K562 (cell line): Measurements from ENCODE around the gene ZNF432. TPM values are rescaled to one million over a fixed set of nuclear protein-coding genes. Genes with fewer than 3 reads are reported as not detected.

Experiments used
- CCNT2 ChIP-seq: IDR thresholded peaks from 2 replicates; pipeline ENCODE4 v1.6.1; 2011; ENCODE audit warnings: borderline replicate concordance, low read depth, mild to moderate bottlenecking, moderate library complexity, mixed read lengths, low read length; ENCODE audit not compliant: insufficient read length; ENCODE audit errors: extremely low read depth
- ELF2 ChIP-seq: fragments of 250-450 bp; sonication (Bioruptor Pico); IDR thresholded peaks from 2 replicates; pipeline ENCODE4 v1.5.0; 2021; ENCODE audit warnings: mild to moderate bottlenecking
- EP400 ChIP-seq: fragments of 450-650 bp; IDR thresholded peaks from 2 replicates; pipeline ENCODE4 v1.6.1; 2017; ENCODE audit warnings: antibody characterized with exemption, mild to moderate bottlenecking, moderate library complexity
- JUND ChIP-seq, 2 experiments: IDR thresholded peaks; 2 replicates in 1 of 2; 3 replicates in 1 of 2; pipeline ENCODE4 v1.6.1; 2011; ENCODE audit warnings: borderline replicate concordance in 2 of 2, low read depth in 2 of 2, low read length in 2 of 2, improper control_type of control experiment in 1 of 2, missing biosample characterization in 1 of 2, missing genetic modification characterization in 1 of 2, missing genetic modification reagents in 1 of 2
- NRF1 ChIP-seq, 2 experiments: fragments of 450-650 bp; IDR thresholded peaks in 1 of 2; conservative IDR thresholded peaks in 1 of 2; 2 replicates each; pipeline ENCODE4 v1.6.1; 2014; ENCODE audit warnings: mild to moderate bottlenecking in 2 of 2
- PML ChIP-seq: IDR thresholded peaks from 2 replicates; pipeline ENCODE4 v1.6.1; 2012; ENCODE audit warnings: low read length, inconsistent platforms
- SETDB1 ChIP-seq: IDR thresholded peaks from one replicate; pipeline ENCODE4 v1.6.1; 2012; ENCODE audit warnings: low read length, control low read depth, inconsistent platforms
- SP1 ChIP-seq: sonication (generic); formaldehyde crosslinking; IDR thresholded peaks from 2 replicates; pipeline ENCODE4 v1.8.1; 2022; ENCODE audit warnings: mild to moderate bottlenecking, missing genetic modification reagents
- TGIF2 ChIP-seq: sonication (generic); formaldehyde crosslinking; IDR thresholded peaks from 2 replicates; pipeline ENCODE4 v1.8.1; 2022; ENCODE audit warnings: mild to moderate bottlenecking, missing genetic modification reagents, moderate library complexity
- ZNF445 ChIP-seq: fragments of 250-450 bp; sonication (Bioruptor Pico); IDR thresholded peaks from 2 replicates; pipeline ENCODE4 v1.4.0; 2020; ENCODE audit warnings: low read depth, mild to moderate bottlenecking, moderate library complexity
- polyA plus RNA-seq, 8 experiments: library from polyadenylated mRNA; depleted of rRNA in 4 of 8; stranded (reverse) in 5 of 8; unstranded in 3 of 8; fragments of >200 nt; fragmentation: Nextera tagmentation in 2 of 8; fragmentation: Illumina TruSeq in 1 of 8; extraction: Ambion mirVana in 2 of 8; extraction: Trizol in 1 of 8; gene quantifications; 2 replicates each; pipeline versions ENCODE4 v1.2.1 to v1.2.3, GENCODE V29; 2011 to 2014; ENCODE audit warnings: inconsistent platforms in 1 of 8, missing spikeins in 1 of 8
- total RNA-seq, 7 experiments: library from RNA; depleted of rRNA in 6 of 7; stranded (reverse); fragments of >200 nt in 6 of 7; fragmentation: Illumina TruSeq in 2 of 7; extraction: Trizol in 2 of 7; gene quantifications; 2 replicates each; pipeline versions ENCODE4 v1.2.1 to v1.2.3, GENCODE V29; 2011 to 2021; ENCODE audit warnings: low replicate concordance in 1 of 7
- TF ChIP-seq, protein P1 (sequence below): sonication (generic); formaldehyde crosslinking; IDR thresholded peaks from 2 replicates; pipeline ENCODE4 v1.8.0; 2022; ENCODE audit warnings: missing genetic modification reagents, mild to moderate bottlenecking, borderline replicate concordance
- TF ChIP-seq, protein P2 (sequence below): sonication (generic); IDR thresholded peaks from 2 replicates; pipeline ENCODE4 v1.6.1; 2016
- TF ChIP-seq, protein P3 (sequence below): fragments of 450-650 bp; IDR thresholded peaks from 2 replicates; pipeline ENCODE4 v1.6.1; 2016; ENCODE audit warnings: mild to moderate bottlenecking, moderate library complexity

Gene ZNF432
- total and polyA plus RNA-seq, 9 of the 15 experiments (the other 6 are each of a cell fraction or from before 2014, with no cell fraction given) = 2.6 to 6.8 (median 4.0) TPM

DNA sequence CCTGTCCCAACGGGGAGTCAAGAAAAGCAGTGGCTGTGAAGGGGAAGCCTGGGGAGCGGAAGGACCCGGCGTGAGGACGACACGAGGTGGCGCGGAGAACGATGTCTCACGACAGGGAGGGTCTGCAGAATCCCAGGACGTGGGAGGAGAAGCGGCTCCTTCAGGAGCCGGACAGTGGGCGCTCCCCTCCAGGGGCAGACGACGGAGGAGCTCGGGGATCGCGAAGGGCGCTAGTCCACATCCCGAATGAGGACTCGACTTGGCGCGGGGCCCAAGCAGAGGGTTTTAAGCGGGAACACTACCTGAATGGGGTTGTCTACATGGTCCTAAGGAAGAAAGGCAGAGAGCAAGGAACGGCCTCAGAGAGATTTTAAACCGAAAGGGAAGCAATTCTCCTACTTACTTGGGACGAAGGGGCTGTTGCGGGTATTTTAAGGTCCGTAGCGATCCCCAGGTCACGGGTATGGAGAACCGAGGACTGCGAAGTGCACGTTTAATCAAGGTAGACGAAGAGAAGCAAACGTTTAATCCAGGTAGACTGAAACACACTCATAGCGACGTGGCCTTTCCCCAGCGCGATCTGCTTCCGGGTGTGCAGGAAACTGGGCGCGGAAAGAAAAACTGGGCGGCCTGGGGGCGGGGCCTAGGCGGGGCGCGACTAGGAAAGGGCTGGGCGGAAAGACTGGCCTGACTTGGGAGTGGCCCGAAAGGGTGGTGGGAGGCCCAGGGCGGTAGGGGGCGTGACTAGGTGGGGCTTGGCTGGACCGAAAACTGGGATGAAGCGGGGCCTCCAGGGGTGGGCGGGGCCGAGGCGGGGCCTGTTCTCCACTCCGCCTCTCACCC, 46.8 kb upstream of the ZNF432 start, which contains the start of gene ZNF841 (continued):
- TF ChIP-seq NRF1 (conservative IDR thresholded peaks at IDR 0.05 in 1 of 2, IDR thresholded peaks at IDR 0.05 in 1 of 2) (peak in 1 of 2 experiments; percentile 43; a peak in 2 of 4 replicates), ZNF445 (CRISPR knock-in tag) (no peak), JUND (IDR thresholded peaks at IDR 0.05; ENCODE audit: borderline replicate concordance, low read depth, low read length) (peak; percentile 39; the same call in 1 of the 2 replicates), JUND (tag; IDR thresholded peaks at IDR 0.05; ENCODE audit: borderline replicate concordance, low read depth, low read length) (no peak), PML (peak; percentile 33; the same call in 1 of the 2 replicates), TGIF2 (CRISPR knock-in tag) (no peak), SP1 (CRISPR knock-in tag) (peak; percentile 77), EP400 (peak; percentile 89), SETDB1 (no peak), CCNT2 (no peak), ELF2 (CRISPR knock-in tag) (peak; percentile 78; the same call in 1 of the 2 replicates)
- TF ChIP-seq, protein P1, sequence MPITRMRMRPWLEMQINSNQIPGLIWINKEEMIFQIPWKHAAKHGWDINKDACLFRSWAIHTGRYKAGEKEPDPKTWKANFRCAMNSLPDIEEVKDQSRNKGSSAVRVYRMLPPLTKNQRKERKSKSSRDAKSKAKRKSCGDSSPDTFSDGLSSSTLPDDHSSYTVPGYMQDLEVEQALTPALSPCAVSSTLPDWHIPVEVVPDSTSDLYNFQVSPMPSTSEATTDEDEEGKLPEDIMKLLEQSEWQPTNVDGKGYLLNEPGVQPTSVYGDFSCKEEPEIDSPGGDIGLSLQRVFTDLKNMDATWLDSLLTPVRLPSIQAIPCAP (CRISPR knock-in tag) = no peak
- TF ChIP-seq, protein P2, sequence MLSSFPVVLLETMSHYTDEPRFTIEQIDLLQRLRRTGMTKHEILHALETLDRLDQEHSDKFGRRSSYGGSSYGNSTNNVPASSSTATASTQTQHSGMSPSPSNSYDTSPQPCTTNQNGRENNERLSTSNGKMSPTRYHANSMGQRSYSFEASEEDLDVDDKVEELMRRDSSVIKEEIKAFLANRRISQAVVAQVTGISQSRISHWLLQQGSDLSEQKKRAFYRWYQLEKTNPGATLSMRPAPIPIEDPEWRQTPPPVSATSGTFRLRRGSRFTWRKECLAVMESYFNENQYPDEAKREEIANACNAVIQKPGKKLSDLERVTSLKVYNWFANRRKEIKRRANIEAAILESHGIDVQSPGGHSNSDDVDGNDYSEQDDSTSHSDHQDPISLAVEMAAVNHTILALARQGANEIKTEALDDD = peak; percentile 79
- TF ChIP-seq, protein P3, sequence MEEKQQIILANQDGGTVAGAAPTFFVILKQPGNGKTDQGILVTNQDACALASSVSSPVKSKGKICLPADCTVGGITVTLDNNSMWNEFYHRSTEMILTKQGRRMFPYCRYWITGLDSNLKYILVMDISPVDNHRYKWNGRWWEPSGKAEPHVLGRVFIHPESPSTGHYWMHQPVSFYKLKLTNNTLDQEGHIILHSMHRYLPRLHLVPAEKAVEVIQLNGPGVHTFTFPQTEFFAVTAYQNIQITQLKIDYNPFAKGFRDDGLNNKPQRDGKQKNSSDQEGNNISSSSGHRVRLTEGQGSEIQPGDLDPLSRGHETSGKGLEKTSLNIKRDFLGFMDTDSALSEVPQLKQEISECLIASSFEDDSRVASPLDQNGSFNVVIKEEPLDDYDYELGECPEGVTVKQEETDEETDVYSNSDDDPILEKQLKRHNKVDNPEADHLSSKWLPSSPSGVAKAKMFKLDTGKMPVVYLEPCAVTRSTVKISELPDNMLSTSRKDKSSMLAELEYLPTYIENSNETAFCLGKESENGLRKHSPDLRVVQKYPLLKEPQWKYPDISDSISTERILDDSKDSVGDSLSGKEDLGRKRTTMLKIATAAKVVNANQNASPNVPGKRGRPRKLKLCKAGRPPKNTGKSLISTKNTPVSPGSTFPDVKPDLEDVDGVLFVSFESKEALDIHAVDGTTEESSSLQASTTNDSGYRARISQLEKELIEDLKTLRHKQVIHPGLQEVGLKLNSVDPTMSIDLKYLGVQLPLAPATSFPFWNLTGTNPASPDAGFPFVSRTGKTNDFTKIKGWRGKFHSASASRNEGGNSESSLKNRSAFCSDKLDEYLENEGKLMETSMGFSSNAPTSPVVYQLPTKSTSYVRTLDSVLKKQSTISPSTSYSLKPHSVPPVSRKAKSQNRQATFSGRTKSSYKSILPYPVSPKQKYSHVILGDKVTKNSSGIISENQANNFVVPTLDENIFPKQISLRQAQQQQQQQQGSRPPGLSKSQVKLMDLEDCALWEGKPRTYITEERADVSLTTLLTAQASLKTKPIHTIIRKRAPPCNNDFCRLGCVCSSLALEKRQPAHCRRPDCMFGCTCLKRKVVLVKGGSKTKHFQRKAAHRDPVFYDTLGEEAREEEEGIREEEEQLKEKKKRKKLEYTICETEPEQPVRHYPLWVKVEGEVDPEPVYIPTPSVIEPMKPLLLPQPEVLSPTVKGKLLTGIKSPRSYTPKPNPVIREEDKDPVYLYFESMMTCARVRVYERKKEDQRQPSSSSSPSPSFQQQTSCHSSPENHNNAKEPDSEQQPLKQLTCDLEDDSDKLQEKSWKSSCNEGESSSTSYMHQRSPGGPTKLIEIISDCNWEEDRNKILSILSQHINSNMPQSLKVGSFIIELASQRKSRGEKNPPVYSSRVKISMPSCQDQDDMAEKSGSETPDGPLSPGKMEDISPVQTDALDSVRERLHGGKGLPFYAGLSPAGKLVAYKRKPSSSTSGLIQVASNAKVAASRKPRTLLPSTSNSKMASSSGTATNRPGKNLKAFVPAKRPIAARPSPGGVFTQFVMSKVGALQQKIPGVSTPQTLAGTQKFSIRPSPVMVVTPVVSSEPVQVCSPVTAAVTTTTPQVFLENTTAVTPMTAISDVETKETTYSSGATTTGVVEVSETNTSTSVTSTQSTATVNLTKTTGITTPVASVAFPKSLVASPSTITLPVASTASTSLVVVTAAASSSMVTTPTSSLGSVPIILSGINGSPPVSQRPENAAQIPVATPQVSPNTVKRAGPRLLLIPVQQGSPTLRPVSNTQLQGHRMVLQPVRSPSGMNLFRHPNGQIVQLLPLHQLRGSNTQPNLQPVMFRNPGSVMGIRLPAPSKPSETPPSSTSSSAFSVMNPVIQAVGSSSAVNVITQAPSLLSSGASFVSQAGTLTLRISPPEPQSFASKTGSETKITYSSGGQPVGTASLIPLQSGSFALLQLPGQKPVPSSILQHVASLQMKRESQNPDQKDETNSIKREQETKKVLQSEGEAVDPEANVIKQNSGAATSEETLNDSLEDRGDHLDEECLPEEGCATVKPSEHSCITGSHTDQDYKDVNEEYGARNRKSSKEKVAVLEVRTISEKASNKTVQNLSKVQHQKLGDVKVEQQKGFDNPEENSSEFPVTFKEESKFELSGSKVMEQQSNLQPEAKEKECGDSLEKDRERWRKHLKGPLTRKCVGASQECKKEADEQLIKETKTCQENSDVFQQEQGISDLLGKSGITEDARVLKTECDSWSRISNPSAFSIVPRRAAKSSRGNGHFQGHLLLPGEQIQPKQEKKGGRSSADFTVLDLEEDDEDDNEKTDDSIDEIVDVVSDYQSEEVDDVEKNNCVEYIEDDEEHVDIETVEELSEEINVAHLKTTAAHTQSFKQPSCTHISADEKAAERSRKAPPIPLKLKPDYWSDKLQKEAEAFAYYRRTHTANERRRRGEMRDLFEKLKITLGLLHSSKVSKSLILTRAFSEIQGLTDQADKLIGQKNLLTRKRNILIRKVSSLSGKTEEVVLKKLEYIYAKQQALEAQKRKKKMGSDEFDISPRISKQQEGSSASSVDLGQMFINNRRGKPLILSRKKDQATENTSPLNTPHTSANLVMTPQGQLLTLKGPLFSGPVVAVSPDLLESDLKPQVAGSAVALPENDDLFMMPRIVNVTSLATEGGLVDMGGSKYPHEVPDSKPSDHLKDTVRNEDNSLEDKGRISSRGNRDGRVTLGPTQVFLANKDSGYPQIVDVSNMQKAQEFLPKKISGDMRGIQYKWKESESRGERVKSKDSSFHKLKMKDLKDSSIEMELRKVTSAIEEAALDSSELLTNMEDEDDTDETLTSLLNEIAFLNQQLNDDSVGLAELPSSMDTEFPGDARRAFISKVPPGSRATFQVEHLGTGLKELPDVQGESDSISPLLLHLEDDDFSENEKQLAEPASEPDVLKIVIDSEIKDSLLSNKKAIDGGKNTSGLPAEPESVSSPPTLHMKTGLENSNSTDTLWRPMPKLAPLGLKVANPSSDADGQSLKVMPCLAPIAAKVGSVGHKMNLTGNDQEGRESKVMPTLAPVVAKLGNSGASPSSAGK = peak; percentile 89
